ENCODE data around the gene SCIMP.
"Not testable (repeated sequence)": the region's sequence is repeated elsewhere in the genome, so short reads cannot be mapped to it uniquely, and the experiment has no call there.

Gene SCIMP

GRCh38 chr17:5220074-5220473 lies 14.6 kb downstream of the SCIMP start:
- no peak for TF ChIP-seq ZNF274 (IDR thresholded peaks at IDR 0.05; ENCODE audit: low read depth, low read length)
- no peak overlapping the region for H3K4me3 ChIP-seq (ENCODE audit: low read length)

DNA sequence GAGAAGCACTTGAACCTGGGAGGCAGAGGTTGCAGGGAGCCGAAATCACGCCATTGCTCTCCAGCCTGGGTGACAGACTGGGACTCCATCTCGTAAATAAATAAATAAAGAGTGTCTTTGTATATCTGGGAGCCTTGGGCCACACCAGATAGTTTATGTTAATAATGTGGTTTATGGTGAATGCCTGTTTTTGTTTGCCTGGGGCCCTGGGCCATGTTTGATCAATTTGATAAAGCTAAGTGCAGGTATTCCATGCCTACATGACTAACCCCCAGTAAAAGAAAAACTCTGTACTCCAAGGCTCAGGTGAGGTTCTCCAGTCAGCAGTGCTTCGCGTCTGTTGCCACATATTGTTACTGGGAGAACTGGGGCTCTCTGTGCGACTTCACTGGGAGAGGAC lies 15.1 kb downstream of the SCIMP start:
- H3K4me3 ChIP-seq (ENCODE audit: low read length) = no peak overlapping the region
- TF ChIP-seq ZNF274 (IDR thresholded peaks at IDR 0.05; ENCODE audit: low read depth, low read length) = no peak

DNA sequence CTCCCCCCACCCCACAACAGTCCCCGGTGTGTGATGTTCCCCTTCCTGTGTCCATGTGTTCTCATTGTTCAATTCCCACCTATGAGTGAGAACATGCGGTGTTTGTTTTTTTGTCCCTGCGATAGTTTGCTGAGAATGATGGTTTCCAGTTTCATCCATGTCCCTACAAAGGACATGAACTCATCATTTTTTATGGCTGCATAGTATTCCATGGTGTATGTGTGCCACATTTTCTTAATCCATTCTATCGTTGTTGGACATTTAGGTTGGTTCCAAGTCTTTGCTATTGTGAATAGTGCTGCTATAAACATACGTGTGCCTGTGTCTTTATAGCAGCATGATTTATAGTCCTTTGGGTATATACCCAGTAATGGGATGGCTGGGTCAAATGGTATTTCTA lies 17.1 kb downstream of the SCIMP start:
- H3K4me3 ChIP-seq (ENCODE audit: low read length) = not testable (repeated sequence)

DNA sequence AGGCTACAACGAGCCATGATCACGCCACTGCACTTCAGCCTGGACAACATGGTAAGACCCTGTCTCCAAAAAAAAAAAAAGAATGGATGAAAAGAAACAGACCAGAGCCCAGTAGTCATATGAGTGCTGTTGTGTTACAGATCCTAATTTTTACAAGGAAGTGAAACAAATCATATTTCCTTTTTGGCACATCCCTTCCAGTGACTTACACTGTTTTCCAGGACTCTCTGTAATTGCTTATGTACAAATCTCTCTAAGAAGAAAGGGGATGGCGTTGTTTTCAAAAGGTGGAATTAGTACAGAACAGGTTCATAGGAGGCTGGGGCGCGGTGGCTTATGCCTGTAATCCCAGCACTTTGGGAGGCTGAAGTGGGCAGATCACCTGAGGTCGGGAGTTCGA lies 23.2 kb downstream of the SCIMP start:
- TF ChIP-seq ZNF274 (IDR thresholded peaks at IDR 0.05; ENCODE audit: low read depth, low read length) = no peak
- no peak overlapping the region for H3K4me3 ChIP-seq (ENCODE audit: low read length)

DNA sequence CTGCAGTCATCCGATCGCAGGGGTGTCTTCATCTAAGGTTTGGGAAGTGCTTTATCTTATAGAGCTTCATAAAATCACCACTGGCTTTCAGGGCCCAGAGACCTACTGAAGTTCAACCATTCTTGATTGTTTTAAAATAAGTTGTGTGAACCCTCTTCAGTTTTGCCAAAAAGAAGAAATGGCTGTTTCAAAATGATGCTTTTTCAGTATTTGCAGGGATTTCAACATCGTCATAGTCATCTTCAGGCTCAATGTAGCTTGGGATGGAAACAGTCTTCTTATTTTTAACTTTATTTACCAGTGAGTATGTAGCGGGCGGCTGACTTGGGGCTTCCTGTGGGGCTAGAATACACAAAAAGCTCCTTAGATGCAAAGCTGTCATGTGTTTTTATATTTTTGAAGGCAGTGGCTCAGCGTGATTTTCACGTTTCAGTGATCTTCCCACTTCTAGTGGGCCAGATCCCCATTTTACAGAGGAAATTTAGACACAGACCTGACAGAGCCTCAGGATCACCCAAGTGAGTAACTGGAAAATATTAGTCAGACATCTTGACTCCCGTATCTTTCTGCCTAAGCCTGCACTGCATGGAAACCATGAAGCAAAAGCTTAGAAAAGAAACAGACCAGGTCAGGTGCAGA lies 23.9 kb downstream of the SCIMP start:
- no peak for TF ChIP-seq ZNF274 (IDR thresholded peaks at IDR 0.05; ENCODE audit: low read depth, low read length)
- H3K4me3 ChIP-seq (ENCODE audit: low read length) = no peak overlapping the region; the same call in 1 of the 2 replicates

DNA sequence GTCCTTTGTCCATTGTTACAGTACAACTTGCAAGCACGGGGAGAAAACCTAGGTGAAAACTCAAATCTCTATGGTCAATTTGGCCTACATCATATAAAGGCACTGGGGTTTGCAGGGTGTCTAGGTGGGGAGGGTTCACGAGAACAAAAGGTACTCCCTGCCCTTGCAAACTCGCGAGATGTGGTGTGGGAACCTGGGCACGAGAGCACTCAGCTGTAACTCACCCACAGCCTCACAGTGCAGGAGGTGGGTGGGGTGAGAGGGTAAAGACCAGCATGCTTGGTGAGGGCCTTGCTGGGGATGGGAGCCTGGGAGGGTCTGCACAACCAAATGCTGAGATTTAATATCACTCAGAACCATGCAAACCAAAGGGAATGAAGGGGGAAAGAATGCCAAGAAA lies 24.6 kb downstream of the SCIMP start:
- H3K4me3 ChIP-seq (ENCODE audit: low read length) = no peak overlapping the region
- TF ChIP-seq ZNF274 (IDR thresholded peaks at IDR 0.05; ENCODE audit: low read depth, low read length) = no peak

GRCh38 chr17:5209396-5209795 lies 25.3 kb downstream of the SCIMP start:
- TF ChIP-seq ZNF274 (IDR thresholded peaks at IDR 0.05; ENCODE audit: low read depth, low read length) = no peak
- no peak overlapping the region for H3K4me3 ChIP-seq (ENCODE audit: low read length)

- H3K4me3 ChIP-seq (ENCODE audit: low read length) = no peak overlapping the region
- no peak for TF ChIP-seq ZNF274 (IDR thresholded peaks at IDR 0.05; ENCODE audit: low read depth, low read length)
These were observed 30.8 kb downstream of the SCIMP start for GRCh38 chr17:5203908-5204294.

GRCh38 chr17:5203178-5203907 lies 31.3 kb downstream of the SCIMP start:
- TF ChIP-seq ZNF274 (IDR thresholded peaks at IDR 0.05; ENCODE audit: low read depth, low read length) = no peak
- H3K4me3 ChIP-seq (ENCODE audit: low read length) = no peak overlapping the region

GRCh38 chr17:5201011-5201410 lies 33.6 kb downstream of the SCIMP start:
- no peak for TF ChIP-seq ZNF274 (IDR thresholded peaks at IDR 0.05; ENCODE audit: low read depth, low read length)
- H3K4me3 ChIP-seq (ENCODE audit: low read length) = no peak overlapping the region

DNA sequence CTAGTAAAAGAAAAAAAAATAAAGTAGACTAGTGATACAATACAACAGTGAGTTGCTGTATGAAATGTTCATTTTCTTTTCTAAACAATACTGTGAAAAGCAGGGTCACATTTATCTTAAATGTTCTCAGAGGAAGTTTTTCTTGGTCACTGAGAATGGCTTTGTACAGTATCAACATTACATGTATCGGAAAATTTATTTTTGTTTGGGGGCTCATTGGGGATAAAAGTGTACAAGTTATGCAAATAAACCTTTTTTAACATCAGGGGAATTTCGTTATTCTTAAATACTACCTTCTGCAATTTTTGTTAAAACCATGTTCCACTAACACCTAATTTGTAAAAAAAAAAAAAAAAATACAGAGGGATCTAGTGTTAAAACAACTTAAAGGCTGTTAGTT lies 34.3 kb downstream of the SCIMP start:
- no peak for TF ChIP-seq ZNF274 (IDR thresholded peaks at IDR 0.05; ENCODE audit: low read depth, low read length)
- no peak overlapping the region for H3K4me3 ChIP-seq (ENCODE audit: low read length)

GRCh38 chr17:5198472-5198871 lies 36.2 kb downstream of the SCIMP start:
- TF ChIP-seq ZNF274 (IDR thresholded peaks at IDR 0.05; ENCODE audit: low read depth, low read length) = no peak
- no peak overlapping the region for H3K4me3 ChIP-seq (ENCODE audit: low read length)

DNA sequence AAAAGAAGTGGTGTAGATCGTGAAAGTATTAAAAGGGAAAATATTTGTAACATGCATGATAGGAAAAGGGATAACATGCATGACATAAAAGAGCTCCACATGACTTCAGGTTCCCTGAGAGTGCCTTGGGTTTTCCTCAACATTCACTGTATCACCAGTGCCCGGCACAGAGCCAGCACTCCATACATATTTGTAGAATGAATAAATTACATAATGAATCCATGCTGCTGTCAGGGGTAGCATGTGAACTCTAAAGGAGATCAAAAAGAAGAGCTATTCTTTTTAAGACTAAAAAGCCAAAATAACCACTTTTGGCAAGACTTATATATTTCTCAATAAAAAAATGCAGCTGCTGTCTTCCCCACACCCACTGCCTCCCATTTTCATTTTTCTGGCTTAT lies 40.3 kb downstream of the SCIMP start:
- no peak for TF ChIP-seq ZNF274 (IDR thresholded peaks at IDR 0.05; ENCODE audit: low read depth, low read length)
- H3K4me3 ChIP-seq (ENCODE audit: low read length) = no peak overlapping the region

DNA sequence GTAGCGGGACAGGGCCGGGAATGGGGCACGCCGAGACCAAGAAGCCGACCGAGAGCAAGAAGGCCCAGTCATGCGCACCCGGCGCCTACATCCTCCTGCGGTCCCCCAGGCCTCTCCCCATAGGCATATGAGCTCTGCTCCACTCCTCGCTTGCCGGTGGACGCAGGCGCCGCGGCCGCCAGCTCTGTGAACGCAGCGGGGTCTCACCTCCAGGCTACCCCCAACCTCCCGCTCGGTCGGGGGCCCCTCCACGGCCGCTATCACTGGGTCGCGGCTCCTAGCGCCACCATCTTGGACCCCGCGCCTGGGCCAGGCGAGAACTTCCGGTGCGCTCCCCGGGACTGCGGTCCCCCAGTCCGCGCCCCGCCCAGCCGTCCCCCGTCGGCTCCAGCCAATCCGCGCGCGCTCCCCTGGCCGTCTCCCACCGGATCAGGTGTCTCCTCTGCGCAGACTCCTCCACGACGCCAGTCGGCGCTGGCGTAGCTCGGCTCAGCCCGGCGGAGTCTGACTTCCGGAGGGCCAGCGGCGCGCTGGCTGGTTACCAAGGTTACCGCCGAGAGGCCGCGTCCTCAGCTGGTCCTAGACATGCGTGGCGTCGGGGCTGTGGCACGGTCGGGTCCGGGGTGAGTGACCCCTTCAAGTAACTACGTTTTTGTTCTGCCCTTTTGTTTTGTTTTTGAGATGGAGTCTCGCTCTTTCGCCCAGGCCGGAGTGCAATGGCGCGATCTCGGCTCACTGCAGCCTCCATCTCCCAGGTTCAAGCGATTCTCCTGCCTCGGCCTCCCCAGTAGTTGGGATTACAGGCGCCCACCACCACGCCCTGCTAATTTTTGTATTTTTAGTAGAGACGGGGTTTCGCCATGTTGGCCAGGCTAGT lies 42.9 kb downstream of the SCIMP start, which contains the start of gene ZNF594:
TSS of gene ZNF594 (minus strand) at position 328 of the 877 bp plus-strand sequence. CDS start 7,612 bp downstream, outside the sequence.
- no peak for TF ChIP-seq ZNF274 (IDR thresholded peaks at IDR 0.05; ENCODE audit: low read depth, low read length)

GRCh38 chr17:5184288-5184687 lies 50.4 kb downstream of the SCIMP start:
- no peak for TF ChIP-seq ZNF274 (IDR thresholded peaks at IDR 0.05; ENCODE audit: low read depth, low read length)
- H3K4me3 ChIP-seq (ENCODE audit: low read length) = no peak overlapping the region

More for the DNA sequence above, 42.9 kb downstream of the SCIMP start, which contains the start of gene ZNF594:
- H3K4me3 ChIP-seq (ENCODE audit: low read length) = peak within 1 kb of the TSS; percentile 99
